ENCODE data around the gene COL4A1.

Gene COL4A1

GRCh38 chr13:110251193-110251819, 55.7 kb downstream of the COL4A1 start:
- DNase-seq = no peak

DNA sequence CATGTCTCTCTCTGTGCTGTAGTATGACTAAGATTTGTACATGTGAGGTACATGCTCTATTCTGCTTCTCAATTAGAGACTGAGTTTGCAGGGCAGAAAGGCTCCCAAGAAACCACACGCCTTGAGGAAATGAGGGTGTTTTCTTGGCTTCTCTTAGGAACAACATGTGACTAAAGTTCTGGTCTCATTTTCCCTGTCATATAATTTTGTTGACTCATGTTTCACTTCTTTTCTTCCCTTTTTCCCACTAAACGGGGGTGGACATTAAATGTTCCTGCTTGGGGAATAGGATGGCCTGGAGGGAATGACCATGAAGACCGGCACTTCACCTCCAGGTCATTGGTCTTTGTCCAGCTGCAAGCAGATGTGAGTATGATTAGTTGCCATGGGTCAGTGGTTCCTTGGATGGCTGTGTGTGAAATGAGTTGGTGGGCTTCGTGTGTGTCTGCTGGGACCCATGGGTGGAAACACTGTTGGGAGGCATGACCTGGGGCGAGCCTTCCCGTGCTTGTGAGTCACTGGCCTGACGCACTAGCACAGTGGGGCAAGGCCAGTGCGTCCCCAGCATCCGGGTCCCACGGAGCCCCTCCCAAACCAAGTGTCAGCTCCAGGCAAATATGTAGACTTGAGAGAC, 56.6 kb downstream of the COL4A1 start:
- no peak for DNase-seq

DNA sequence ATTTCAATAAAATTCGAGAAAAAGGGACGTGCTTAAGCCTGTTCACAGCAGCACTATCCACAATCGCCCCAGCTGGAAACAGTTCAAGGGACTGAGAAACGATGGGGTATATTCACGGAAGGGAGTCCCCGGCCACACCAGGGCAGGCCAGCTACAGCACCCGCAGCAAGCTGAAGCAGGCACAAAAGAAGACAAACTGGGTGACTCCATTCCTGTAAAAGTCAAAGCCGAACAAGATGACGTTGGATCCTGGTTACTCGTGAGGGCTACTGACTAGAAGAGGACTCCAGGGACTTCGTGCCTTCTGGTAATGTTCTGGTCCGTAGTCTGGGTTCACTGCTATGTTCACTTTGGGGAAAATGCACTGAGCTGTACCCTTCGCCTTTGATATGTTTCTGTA, 57.6 kb downstream of the COL4A1 start:
- no peak for DNase-seq

DNA sequence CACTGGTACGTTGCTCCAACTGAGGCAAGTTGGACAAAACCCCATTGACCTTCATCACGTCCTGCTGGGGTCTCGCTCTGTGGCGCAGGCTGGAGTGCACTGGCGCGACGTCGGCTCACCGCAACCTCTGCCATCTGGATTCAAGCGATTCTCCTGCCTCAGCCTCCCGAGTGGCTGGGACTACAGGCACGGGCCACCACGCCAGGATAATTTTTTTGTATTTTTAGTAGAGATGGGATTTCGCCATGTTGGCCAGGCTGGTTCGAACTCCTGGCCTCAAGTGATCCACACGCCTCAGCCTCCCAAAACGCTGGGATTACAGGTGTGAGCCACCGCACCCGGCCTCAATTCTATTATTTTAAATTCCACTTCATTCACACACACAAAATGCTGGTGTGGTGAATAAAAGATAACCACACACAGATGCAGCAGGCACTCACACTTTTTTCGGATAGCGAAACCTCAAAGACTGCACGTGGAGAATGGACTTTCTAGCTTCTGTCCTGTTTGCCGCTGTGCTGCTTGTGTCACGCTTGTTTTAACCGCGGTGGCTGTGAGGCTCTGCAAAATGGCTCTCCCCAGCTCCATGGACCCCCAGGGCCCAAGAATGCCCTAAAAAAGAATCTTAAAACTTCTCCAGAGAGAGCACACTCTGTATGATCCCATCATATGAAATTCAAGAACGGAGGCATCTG, 58.4 kb downstream of the COL4A1 start:
- no peak for DNase-seq

DNA sequence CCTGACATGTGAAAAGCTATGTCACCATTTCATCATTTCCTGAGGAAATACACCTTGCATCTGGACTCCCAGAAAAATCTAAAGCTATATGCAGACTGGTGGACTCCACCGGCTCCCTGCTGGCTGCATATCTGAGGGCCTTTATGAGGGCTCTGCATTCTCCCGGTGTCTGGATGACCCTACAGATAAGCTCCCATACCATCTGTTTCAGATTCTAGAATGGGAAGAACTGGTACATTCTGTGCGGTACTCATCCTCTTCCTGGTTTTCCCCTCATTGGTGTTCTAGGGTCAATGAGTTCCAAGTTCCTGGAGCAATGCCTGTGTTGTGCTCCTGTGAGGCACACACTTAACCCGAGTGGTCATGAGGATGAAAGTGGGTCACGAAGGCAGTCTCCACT, 60.4 kb downstream of the COL4A1 start:
- DNase-seq = no peak

DNA sequence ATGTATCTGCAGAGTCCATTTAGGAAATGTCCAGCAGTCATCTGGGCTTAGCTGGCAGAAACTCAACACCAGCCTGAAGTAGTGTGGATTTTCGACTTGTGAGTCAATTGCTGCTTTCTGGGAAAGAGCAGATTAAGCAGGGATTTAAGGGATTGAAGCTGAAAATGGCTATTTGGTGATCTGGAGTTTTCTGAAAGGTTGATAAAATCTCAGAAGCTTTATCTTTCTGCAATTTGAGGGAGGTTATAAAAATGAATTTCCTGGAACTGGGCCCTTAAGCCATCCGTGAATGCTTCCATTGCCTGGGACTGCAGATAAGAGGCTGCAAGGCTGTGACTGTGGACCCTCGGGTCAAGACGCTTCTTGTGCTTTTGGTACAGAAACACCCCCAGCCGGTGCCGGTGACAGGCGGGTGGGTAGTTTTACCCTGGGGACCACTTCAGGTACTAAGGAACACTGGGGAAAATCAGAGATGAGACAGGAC, 61.5 kb downstream of the COL4A1 start:
- no peak for DNase-seq

- DNase-seq = no peak
Measured at GRCh38 chr13:110244976-110245375, 62.0 kb downstream of the COL4A1 start.

GRCh38 chr13:110244071-110244830, 62.7 kb downstream of the COL4A1 start:
- no peak for DNase-seq

DNA sequence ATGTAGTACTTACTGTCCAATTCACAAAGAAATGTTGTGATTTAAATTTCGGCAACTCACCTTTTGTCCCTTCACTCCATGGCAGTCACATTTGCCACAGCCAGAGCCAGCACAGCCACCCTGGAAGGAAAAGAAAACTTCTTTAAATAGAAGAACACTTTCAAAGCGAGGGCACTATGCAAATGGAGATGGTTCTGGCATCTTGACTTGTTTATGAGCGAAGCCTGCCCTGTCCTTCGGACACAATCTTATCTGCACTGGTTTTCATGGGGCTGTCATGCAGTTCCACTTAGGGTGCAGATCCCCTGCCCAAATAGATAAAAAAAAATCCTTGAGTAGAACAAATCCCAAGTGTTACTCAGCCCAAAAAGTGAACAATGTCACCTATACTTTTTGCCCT, 64.3 kb downstream of the COL4A1 start:
- no peak for DNase-seq

GRCh38 chr13:110240943-110241342, 66.0 kb downstream of the COL4A1 start:
- DNase-seq = no peak

DNA sequence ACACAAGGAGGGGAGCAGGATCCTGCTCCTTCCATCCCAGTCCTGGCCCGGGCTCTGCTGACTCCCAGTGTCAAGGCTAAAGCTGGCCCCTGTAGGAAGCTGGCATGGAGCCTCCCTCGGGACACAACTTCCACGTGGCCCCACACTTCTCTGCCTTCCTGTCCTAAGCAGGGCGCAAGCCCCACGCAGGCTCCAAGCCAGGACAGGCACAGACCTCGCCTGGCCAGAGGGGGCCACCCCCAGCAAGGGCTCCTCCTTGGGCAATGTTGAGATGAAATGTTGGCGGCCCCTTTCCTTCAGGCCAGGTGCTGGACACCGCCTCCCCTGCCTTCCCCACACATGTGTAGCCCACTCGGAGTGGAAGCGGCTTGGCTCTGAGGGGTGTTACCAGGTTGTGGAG, 66.6 kb downstream of the COL4A1 start:
- no peak for DNase-seq

DNA sequence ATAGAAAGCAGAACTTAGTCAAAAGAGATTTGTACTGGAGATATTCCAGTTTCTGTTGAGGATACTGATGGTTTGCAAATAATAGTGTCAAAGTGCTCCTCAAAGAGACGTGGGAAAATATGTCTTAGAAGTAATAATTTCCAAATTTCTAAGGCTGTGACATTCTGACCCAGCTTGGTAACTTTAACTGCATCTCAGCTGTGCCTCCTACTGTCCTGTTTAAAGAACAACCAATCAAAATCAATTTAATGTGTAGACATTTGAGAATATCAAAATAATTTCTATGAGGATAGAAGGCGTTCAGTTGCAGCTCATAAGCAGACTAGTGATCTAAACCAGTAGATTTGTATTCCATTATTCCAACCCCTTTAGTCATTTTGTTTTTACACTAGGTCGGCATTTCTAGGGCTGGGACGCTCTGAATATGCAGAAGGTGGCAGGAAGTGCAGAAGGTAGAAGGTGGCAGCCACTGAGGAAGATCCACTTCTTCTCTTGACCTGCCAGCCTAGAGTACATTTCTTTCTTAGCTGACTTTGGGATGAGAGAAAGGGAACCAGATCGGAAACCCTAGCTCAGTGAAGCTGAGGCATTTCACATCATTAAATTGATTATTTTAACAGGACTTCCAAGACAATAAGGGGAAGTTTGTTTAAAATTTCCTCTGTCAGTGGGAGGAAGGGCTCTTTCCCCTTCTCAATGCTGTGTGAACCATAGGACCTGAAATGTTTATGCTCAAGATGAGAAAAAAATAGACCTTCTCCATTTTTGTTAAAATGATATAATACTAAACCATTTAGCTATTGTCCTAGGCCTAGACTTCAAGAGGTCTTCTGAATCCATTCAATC, 67.5 kb downstream of the COL4A1 start:
- no peak for DNase-seq

GRCh38 chr13:110238818-110239195, 68.2 kb downstream of the COL4A1 start:
- no peak for DNase-seq

GRCh38 chr13:110237875-110238817, 68.8 kb downstream of the COL4A1 start:
- no peak for DNase-seq

DNA sequence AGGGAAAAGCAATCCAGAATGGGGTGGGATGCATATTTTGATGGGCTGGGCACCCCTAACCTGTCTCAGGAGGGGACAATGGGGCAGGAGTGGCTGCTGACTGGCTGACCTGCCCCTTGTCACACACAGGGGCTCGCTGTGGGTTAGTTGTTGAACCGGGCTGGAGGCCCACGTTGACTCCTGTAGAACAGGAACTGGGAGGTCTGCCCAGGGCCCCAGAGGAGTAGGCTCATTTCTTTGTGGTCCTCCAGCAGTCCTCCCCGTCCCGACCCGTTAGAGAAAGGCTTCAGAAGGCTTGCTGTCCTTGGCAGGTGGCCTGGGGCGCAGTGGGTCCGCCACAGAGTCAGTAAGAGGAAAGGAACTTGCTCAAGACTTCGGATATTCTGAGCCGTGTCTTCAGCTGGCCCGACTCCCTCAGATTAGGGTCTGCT, 70.1 kb downstream of the COL4A1 start:
- DNase-seq = no peak

DNA sequence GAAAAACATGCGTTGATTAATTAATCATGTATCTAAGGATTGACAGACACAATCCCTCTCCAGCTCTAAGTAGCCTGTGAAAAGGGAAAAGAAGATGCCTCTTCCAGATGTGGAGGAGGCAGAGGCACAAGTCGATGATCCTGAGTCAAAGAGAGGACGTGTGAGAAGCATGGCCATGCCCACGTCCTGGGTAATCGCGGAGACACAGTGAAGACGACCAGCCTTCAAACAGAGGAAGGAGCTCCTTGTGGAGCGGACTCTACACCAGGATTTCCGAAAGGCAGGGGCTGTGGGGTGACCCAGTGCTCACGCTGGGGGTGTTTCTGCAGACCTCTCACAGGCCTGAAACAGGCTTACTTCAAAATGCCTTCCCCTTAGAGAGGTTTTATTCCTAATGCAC, 70.5 kb downstream of the COL4A1 start:
- DNase-seq = no peak

DNA sequence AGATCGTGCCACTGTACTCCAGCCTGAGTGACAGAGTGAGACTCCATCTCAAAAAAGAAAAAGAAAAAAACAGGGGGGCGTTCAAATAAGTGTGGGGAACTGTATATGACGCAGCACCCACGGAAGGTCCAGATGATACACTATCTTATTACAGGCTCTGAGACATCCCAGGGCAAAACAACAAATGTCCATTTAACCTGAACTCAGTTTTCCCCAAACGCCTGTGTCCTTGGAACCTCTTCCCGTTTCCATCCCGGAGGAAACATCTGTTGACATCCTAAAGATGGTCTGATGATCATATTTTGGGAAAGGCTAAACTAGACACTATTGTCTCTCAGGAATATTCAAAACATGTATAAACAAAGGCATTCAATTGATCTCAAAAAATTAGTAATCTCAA, 72.4 kb downstream of the COL4A1 start:
- DNase-seq = no peak

- DNase-seq = no peak
Measured at GRCh38 chr13:110233951-110234280, 73.0 kb downstream of the COL4A1 start.

DNA sequence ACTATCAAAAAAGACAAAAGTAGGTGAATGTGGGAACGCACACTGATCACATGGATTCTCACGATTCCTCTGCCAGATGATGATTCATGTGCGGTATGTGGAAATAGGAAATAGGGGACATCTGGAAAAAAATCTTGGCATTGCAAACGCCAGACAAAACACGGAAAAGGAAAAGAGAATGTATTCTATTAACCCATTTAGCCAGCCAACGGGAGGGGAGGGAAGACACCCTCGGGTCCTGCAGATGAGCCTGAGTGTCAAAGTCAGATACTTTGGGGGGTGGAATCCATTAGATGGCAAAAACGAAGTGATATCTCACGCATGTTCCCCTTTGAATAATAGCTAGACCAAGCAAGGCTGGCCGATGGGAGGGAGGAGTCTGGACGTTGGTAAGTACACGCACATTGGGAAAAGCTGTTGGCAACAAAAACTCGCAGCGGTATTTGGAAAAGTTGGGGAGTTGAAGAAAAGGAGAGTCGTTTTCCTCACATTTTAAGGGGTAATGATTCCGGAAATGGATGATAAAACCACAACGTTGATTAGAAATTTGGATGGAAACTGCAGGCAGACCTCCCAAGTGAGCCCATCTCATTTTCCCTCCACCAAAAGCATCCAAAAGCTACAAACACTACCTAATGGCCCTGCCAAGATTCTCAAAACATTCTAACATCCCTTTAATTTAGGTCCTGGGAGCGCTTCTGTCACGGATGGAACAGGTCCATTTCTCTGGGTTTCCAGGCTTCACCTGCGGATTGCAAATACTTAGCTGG, 73.6 kb downstream of the COL4A1 start:
- no peak for DNase-seq

DNA sequence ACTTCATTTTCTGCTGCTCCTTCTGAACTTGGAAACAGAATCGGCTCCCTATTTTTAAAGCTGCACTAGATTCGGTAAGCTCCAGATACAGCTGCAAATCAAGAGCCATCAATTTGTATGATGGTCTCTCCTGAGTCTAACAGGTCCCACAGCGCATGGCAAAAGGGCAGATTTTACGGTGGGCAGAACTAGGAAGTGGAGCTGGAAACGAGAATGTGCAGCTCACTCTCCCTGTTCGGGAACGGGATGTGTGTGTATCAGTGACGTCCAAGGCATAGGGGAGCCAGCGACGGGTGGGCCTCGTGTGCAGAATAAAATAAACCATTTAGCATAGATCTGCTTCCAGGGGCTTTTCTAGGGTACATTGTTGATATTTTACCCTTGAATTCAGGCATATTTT, 74.2 kb downstream of the COL4A1 start:
- no peak for DNase-seq

- no peak for DNase-seq
Measured at GRCh38 chr13:110232142-110232541, 74.8 kb downstream of the COL4A1 start.

All from NCI-H510A (cell line).